ENCODE data around the gene MAMDC2.
"Not testable (repeated sequence)": the region's sequence is repeated elsewhere in the genome, so short reads cannot be mapped to it uniquely, and the experiment has no call there.

MAMDC2 gene

GRCh38 chr9:70204743-70205142 is 161.1 kb downstream of the MAMDC2 start:
- DNase-seq (ENCODE audit: low read depth), result not testable (repeated sequence)

DNA sequence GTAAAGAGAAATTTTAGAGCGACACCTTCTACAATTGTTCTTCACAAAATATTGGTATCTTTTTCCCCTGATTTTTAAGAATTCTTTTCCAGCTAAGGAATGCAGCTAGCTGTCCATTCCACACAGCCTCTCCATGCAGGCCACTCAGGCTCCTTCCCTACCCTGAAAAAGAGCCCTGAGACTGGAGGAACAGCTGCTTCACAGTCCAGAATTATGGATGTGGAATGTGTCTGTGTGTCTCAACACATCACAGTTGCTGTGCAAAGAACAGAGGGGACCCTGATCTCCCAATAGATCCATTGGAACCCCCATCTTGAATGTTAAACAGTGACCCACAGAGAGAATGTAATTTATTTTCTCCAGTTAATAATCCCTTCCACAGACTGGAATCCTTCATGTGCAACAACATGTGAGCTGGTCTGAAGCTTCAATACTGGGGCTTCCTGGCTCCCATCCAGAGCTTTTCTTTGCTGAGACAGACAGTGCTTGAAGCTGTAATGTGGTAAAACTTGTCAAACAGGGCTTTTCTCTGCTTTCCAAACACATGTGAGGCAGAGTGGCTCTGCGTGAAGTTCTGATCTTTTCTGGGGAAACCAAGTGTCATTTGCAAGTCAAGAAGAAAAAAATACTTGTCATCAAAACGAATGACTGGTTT is 161.8 kb downstream of the MAMDC2 start:
- DNase-seq (ENCODE audit: low read depth), result no peak

GRCh38 chr9:70217029-70217428 is 173.4 kb downstream of the MAMDC2 start:
- no peak for DNase-seq (ENCODE audit: low read depth)

DNA sequence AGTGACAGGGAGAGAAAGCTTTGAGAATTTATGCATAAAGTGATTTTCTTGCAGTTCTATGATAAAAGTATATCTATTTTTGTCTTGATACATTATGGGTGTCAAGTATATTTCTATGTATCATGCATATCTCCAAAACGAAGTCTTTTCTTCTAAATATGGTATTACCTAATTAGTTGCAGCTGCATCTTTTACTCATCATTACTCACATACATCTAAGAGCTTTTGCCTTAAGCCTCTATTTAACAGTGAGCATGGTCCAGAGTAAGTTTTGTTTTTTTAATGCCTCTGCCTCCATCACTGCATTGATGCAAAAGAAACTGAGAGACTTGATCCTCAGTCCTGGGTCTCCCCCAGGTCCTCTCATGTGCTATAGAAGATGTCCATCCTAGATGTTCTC is 175.1 kb downstream of the MAMDC2 start:
- no peak for DNase-seq (ENCODE audit: low read depth)

GRCh38 chr9:70220216-70220615 is 176.6 kb downstream of the MAMDC2 start:
- DNase-seq (ENCODE audit: low read depth), result no peak

DNA sequence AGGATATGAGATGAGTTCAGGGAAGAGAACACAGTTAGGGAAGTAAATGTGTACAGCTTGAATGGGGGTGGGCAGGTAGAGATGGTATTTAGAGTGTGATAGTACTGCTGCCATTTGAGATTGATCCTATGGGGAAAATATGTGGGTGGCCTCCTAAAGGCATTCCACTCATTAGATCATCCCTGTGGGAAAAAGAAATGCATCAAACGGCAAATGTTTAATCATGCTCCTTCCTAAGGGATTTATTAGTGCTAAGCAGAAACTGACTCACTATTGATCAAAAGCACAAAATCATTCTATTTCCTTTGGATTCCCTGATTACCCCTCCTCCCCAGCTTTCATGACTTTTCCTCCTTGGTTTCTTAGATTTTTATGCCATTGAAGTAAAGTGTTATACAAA is 178.7 kb downstream of the MAMDC2 start:
- DNase-seq (ENCODE audit: low read depth), result no peak

- DNase-seq (ENCODE audit: low read depth), result no peak
These were observed 184.5 kb downstream of the MAMDC2 start for GRCh38 chr9:70228118-70228517.

DNA sequence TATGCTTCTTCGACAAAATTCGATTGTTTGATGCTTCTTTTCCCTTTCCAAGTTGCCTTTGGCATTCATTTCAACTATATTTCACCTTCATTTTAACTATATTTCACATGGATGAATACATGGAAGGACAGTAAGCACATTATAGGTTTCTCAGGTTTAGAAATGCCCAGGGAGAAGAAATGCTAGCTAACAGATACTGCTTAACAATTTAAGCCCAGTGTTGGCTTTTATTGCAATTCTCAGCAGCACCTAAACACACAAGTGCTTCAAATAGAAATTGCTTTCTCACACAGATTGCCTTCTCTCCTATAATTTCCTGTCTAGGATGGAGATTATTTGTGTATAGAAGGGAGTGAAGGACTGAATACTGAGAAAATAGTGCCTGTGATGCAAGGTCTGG is 185.0 kb downstream of the MAMDC2 start:
- DNase-seq (ENCODE audit: low read depth), result no peak

GRCh38 chr9:70229026-70229425 is 185.4 kb downstream of the MAMDC2 start:
- DNase-seq (ENCODE audit: low read depth), result no peak

DNA sequence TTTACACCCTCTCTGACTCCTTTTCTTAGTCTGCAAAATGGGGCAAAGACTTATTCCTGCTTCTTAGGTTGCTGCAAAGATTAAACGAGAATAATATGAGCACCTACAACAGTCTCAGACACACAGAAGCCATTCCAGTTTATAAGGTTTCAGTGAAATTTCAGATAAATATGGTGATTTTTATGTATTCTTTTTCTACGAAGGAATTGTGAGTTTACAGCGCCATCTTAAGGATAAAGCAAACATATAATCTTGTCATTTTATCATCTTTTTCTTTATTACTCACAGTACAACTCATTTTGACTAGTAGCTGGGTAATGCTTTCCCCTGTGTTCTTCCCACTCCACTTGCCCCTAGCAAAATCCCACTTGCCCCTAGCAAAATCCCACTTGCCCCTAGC is 185.9 kb downstream of the MAMDC2 start:
- DNase-seq (ENCODE audit: low read depth), result no peak

GRCh38 chr9:70232476-70232875 is 188.8 kb downstream of the MAMDC2 start:
- DNase-seq (ENCODE audit: low read depth), result no peak

GRCh38 chr9:70234208-70234607 is 190.6 kb downstream of the MAMDC2 start:
- DNase-seq (ENCODE audit: low read depth), result not testable (repeated sequence)

DNA sequence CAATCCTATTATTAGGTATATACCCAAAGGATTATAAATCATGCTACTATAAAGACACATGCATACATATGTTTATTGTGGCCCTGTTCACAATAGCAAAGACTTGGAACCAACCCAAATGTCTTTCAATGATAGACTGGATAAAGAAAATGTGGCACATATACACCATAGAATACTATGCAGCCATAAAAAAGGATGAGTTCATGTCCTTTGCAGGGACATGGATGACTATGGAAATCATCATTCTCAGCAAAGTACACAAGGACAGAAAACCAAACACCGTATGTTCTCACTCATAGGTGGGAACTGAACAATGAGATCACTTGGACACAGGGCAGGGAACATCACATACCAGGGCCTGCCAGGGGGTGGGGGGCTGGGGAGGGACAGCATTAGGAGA is 202.3 kb downstream of the MAMDC2 start:
- DNase-seq (ENCODE audit: low read depth), result not testable (repeated sequence)

DNA sequence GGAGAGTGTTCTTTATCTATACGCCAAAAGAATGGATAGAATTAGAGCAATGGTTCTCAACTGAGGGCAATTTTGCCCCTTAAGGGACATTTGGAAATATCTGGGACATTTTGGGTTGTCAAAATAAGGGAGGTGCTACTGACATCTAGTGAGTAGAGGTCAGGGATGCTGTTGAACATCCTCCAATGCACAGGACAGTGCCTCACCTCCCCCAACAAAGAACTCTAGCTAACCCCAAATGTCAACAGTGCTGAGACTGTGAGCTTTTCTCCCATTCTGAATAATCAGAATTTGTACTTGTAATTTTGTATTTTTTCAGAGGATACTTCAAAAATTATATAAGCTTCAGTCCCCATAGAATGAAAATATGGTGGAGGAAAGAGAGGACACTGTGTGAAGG is 206.6 kb downstream of the MAMDC2 start:
- DNase-seq (ENCODE audit: low read depth), result no peak

DNA sequence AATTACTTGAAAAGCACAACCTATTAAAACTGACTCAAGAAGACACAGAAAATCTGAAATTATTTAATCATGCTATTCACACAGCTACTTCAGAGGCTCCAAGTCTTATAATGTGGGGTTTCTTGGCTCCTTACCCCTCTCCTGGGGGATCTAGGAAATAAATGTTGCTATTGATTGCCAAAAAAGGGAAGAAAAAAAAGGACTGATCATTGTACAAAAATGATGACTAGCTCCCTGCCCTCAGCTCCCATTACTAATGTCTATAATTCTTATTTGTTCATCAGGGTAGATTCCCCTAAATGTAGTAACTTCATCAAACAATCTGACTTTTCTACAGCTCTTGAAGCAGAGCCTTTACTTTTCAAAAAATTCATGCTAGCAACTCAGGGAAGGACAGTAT is 211.8 kb downstream of the MAMDC2 start:
- no peak for DNase-seq (ENCODE audit: low read depth)

- no peak for DNase-seq (ENCODE audit: low read depth)
These were observed 212.5 kb downstream of the MAMDC2 start for GRCh38 chr9:70256123-70256551.

- no peak for DNase-seq (ENCODE audit: low read depth)
These were observed 213.9 kb downstream of the MAMDC2 start for GRCh38 chr9:70257502-70257901.

DNA sequence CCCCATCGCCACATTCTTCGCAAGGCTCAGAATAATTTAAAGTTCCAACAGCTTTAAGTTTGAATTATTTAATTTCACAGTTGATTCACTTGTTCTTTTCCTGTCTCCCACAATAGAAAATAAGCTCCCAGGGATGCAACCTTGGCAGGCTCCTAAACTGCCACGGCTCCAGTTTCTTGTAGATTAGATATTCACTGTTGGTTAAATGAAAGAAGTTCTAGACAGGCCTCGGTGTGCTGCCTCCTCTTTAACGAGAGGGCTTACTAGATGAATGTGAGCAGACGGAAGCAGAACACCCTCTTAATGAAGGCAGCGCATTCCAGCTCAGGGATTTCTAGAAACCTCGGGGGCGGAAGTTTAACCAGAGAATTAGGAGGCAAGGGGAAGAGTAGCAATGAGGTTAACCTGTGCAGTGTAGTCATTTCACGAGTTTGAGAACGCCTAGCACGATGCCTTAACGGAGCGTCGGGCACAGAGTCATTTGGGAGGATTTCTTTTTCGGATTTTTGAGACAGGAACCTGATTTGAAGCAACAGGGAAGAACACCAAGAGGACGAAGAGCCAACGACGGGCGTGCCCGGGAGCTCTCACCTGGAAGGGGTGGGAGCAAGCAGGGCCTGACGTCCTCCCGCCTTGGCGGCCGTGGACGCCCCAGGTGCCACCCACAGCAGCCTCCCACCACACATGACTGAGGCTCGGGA is 214.5 kb downstream of the MAMDC2 start:
- DNase-seq (ENCODE audit: low read depth), result no peak

- DNase-seq (ENCODE audit: low read depth), result peak; percentile 71
These were observed 215.3 kb downstream of the MAMDC2 start, which contains the start of gene SMC5 for GRCh38 chr9:70258692-70259511. SMC5 (plus strand) TSS chr9:70258978; CDS start chr9:70259079, 101 bp downstream.

DNA sequence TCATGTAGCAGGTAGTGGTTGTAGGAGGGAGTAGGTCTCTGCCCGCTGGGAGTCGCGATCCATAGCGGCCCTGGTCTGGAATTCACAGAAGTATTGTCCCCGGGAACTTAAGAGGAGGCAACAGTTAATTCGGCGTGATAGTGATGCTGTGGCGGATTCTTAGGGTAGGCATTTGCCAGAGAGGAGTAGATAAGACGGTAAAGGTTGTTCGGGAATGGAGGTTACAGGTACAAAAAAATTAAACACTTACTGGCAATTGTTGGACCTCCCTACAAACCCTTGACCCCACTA is 215.8 kb downstream of the MAMDC2 start:
- no peak for DNase-seq (ENCODE audit: low read depth)

DNA sequence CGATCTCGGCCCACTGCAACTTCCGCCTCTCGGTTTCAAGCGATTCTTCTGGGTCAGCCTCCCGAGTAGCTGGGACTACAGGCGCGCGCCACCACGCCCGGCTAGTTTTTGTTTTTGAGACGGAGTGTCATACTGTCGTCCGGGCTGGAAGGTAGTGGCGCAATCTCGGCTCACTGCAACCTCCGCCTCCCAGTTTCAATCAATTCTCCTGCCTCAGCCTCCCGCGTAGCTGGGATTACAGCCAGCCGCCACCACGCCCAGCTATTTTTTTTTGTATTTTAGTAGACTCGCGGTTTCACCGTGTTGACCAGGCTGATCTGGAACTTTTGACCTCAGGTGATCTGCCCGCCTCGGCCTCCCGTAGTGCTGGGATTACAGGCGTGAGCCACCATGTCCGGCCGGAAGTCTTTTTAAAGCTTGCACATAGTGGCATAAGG is 216.4 kb downstream of the MAMDC2 start:
- no peak for DNase-seq (ENCODE audit: low read depth)

GRCh38 chr9:70260606-70261005 is 217.0 kb downstream of the MAMDC2 start:
- no peak for DNase-seq (ENCODE audit: low read depth)
